ENCODE results near the gene SOBP. TPM values are rescaled to one million over a fixed set of nuclear protein-coding genes. Genes with fewer than 3 reads are reported as not detected.

Gene SOBP
- total RNA-seq, 2 donors from 2014 or later, result 0.16 TPM; not detected in 1

- H3K9me3 ChIP-seq (ENCODE audit: control insufficient read depth, low read length, poor library complexity, severe bottlenecking), result no peaks in the 10 kb centered on the region
- ATAC-seq, result no peak
- no peaks in the 10 kb centered on the region for H3K4me1 Mint-ChIP-seq
- H3K4me3 Mint-ChIP-seq, result no peak overlapping the region
- peaks cover 3% of the 10 kb centered on the region for H3K36me3 Mint-ChIP-seq (ENCODE audit: low read depth)
- DNase-seq, result no peak
- peaks cover 71% of the 10 kb centered on the region for H3K27me3 Mint-ChIP-seq
- no peak overlapping the region for H3K27ac Mint-ChIP-seq
Observed at GRCh38 chr6:107578642-107579341, 88.9 kb downstream of the SOBP start.

GRCh38 chr6:107579456-107580056 lies 89.6 kb downstream of the SOBP start:
- Mint-ChIP-seq H3K4me1 (no peaks in the 10 kb centered on the region), H3K4me3 (no peak overlapping the region), H3K27ac (no peak overlapping the region), H3K36me3 (ENCODE audit: low read depth) (peaks cover 3% of the 10 kb centered on the region), H3K27me3 (peaks cover 71% of the 10 kb centered on the region)
- H3K9me3 ChIP-seq (ENCODE audit: control insufficient read depth, low read length, poor library complexity, severe bottlenecking), result no peaks in the 10 kb centered on the region
- no peak for ATAC-seq
- DNase-seq, result no peak

- no peaks in the 10 kb centered on the region for H3K9me3 ChIP-seq (ENCODE audit: control insufficient read depth, low read length, poor library complexity, severe bottlenecking)
- Mint-ChIP-seq H3K27me3 (peaks cover 58% of the 10 kb centered on the region), H3K36me3 (ENCODE audit: low read depth) (peaks cover 3% of the 10 kb centered on the region), H3K27ac (no peak overlapping the region), H3K4me1 (no peaks in the 10 kb centered on the region), H3K4me3 (no peak overlapping the region)
- DNase-seq, result no peak
- no peak for ATAC-seq
Observed at GRCh38 chr6:107582086-107582485, 92.2 kb downstream of the SOBP start.

- Mint-ChIP-seq H3K4me3 (no peak overlapping the region), H3K4me1 (no peaks in the 10 kb centered on the region), H3K27me3 (peaks cover 66% of the 10 kb centered on the region), H3K27ac (no peak overlapping the region), H3K36me3 (ENCODE audit: low read depth) (peaks cover 3% of the 10 kb centered on the region)
- DNase-seq, result no peak
- H3K9me3 ChIP-seq (ENCODE audit: control insufficient read depth, low read length, poor library complexity, severe bottlenecking), result no peaks in the 10 kb centered on the region
- ATAC-seq, result no peak
Observed at GRCh38 chr6:107584726-107585125, 94.8 kb downstream of the SOBP start.

- no peak overlapping the region for H3K27ac Mint-ChIP-seq
- H3K4me3 Mint-ChIP-seq, result no peak overlapping the region
- no peak for DNase-seq
- ATAC-seq, result no peak
- H3K36me3 Mint-ChIP-seq (ENCODE audit: low read depth), result no peaks in the 10 kb centered on the region
- no peaks in the 10 kb centered on the region for H3K9me3 ChIP-seq (ENCODE audit: control insufficient read depth, low read length, poor library complexity, severe bottlenecking)
- H3K4me1 Mint-ChIP-seq, result peaks cover 4% of the 10 kb centered on the region
- peaks cover 68% of the 10 kb centered on the region for H3K27me3 Mint-ChIP-seq
Observed at GRCh38 chr6:107585815-107586435, 96.0 kb downstream of the SOBP start.

- no peak for DNase-seq
- peaks cover 64% of the 10 kb centered on the region for H3K27me3 Mint-ChIP-seq
- H3K4me3 Mint-ChIP-seq, result no peak overlapping the region
- peaks cover 4% of the 10 kb centered on the region for H3K4me1 Mint-ChIP-seq
- no peak overlapping the region for H3K27ac Mint-ChIP-seq
- H3K36me3 Mint-ChIP-seq (ENCODE audit: low read depth), result no peaks in the 10 kb centered on the region
- ATAC-seq, result no peak
- no peaks in the 10 kb centered on the region for H3K9me3 ChIP-seq (ENCODE audit: control insufficient read depth, low read length, poor library complexity, severe bottlenecking)
Observed at GRCh38 chr6:107587451-107587850, 97.5 kb downstream of the SOBP start.

GRCh38 chr6:107589199-107589598 lies 99.3 kb downstream of the SOBP start:
- no peaks in the 10 kb centered on the region for H3K9me3 ChIP-seq (ENCODE audit: control insufficient read depth, low read length, poor library complexity, severe bottlenecking)
- no peak overlapping the region for H3K4me3 Mint-ChIP-seq
- peaks cover 58% of the 10 kb centered on the region for H3K27me3 Mint-ChIP-seq
- no peaks in the 10 kb centered on the region for H3K36me3 Mint-ChIP-seq (ENCODE audit: low read depth)
- H3K27ac Mint-ChIP-seq, result no peak overlapping the region
- ATAC-seq (no peak), DNase-seq (no peak)
- peaks cover 4% of the 10 kb centered on the region for H3K4me1 Mint-ChIP-seq

GRCh38 chr6:107589934-107590333 lies 100.0 kb downstream of the SOBP start:
- Mint-ChIP-seq H3K27me3 (peaks cover 63% of the 10 kb centered on the region), H3K4me1 (peaks cover 4% of the 10 kb centered on the region), H3K27ac (no peak overlapping the region), H3K36me3 (ENCODE audit: low read depth) (no peaks in the 10 kb centered on the region), H3K4me3 (no peak overlapping the region)
- H3K9me3 ChIP-seq (ENCODE audit: control insufficient read depth, low read length, poor library complexity, severe bottlenecking), result no peaks in the 10 kb centered on the region
- ATAC-seq (no peak), DNase-seq (no peak)

GRCh38 chr6:107590378-107590777 lies 100.5 kb downstream of the SOBP start:
- peaks cover 63% of the 10 kb centered on the region for H3K27me3 Mint-ChIP-seq
- peaks cover under 1% of the 10 kb centered on the region for H3K36me3 Mint-ChIP-seq (ENCODE audit: low read depth)
- DNase-seq (no peak), ATAC-seq (no peak)
- H3K27ac Mint-ChIP-seq, result no peak overlapping the region
- no peaks in the 10 kb centered on the region for H3K9me3 ChIP-seq (ENCODE audit: control insufficient read depth, low read length, poor library complexity, severe bottlenecking)
- no peak overlapping the region for H3K4me3 Mint-ChIP-seq
- peaks cover 4% of the 10 kb centered on the region for H3K4me1 Mint-ChIP-seq

- H3K4me3 Mint-ChIP-seq, result no peak overlapping the region
- H3K4me1 Mint-ChIP-seq, result peaks cover 4% of the 10 kb centered on the region
- peaks cover 3% of the 10 kb centered on the region for H3K36me3 Mint-ChIP-seq (ENCODE audit: low read depth)
- H3K9me3 ChIP-seq (ENCODE audit: control insufficient read depth, low read length, poor library complexity, severe bottlenecking), result no peaks in the 10 kb centered on the region
- H3K27ac Mint-ChIP-seq, result no peak overlapping the region
- H3K27me3 Mint-ChIP-seq, result peaks cover 65% of the 10 kb centered on the region
- DNase-seq (no peak), ATAC-seq (no peak)
Observed at GRCh38 chr6:107591346-107591745, 101.4 kb downstream of the SOBP start.

GRCh38 chr6:107592806-107593205 lies 102.9 kb downstream of the SOBP start:
- ATAC-seq, result no peak
- no peak overlapping the region for H3K27ac Mint-ChIP-seq
- peaks cover 71% of the 10 kb centered on the region for H3K27me3 Mint-ChIP-seq
- H3K4me3 Mint-ChIP-seq, result no peak overlapping the region
- peaks cover 3% of the 10 kb centered on the region for H3K36me3 Mint-ChIP-seq (ENCODE audit: low read depth)
- H3K4me1 Mint-ChIP-seq, result peaks cover 4% of the 10 kb centered on the region
- no peak for DNase-seq
- no peaks in the 10 kb centered on the region for H3K9me3 ChIP-seq (ENCODE audit: control insufficient read depth, low read length, poor library complexity, severe bottlenecking)

- Mint-ChIP-seq H3K27ac (no peak overlapping the region), H3K4me3 (no peak overlapping the region), H3K36me3 (ENCODE audit: low read depth) (peaks cover 7% of the 10 kb centered on the region), H3K4me1 (peaks cover 4% of the 10 kb centered on the region), H3K27me3 (peaks cover 70% of the 10 kb centered on the region)
- ATAC-seq (no peak), DNase-seq (no peak)
- no peaks in the 10 kb centered on the region for H3K9me3 ChIP-seq (ENCODE audit: control insufficient read depth, low read length, poor library complexity, severe bottlenecking)
Observed at GRCh38 chr6:107594736-107595135, 104.8 kb downstream of the SOBP start.

- H3K27ac Mint-ChIP-seq, result no peak overlapping the region
- ATAC-seq, result no peak
Observed at GRCh38 chr6:107598091-107598490, 108.2 kb downstream of the SOBP start.

More at GRCh38 chr6:107598091-107598490, 108.2 kb downstream of the SOBP start:
- no peak overlapping the region for H3K4me3 Mint-ChIP-seq
- H3K27me3 Mint-ChIP-seq, result peaks cover 49% of the 10 kb centered on the region
- no peaks in the 10 kb centered on the region for H3K9me3 ChIP-seq (ENCODE audit: control insufficient read depth, low read length, poor library complexity, severe bottlenecking)
- no peaks in the 10 kb centered on the region for H3K4me1 Mint-ChIP-seq
- peaks cover 7% of the 10 kb centered on the region for H3K36me3 Mint-ChIP-seq (ENCODE audit: low read depth)
- no peak for DNase-seq
